ENCODE results near the gene MGAT3.

DNA sequence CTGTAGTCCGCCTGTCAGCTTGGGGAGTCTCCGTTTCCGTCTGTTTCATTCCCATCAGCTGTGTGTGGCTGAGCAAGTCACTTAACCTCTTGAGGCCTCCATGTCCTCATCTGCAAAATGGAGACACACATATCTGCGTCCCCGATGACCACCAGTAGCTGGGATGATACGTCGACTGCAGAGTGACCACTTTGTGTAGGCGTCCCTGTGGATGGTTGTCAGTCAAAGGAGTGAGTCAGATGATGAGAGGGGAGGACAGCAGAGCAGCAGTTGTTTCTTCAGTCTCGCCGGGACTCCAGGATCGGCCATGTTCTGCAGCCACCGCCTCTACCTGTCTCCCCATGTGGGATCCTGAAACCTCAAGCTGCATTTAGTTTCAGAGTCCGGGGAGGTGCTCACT is 19.9 kb downstream of the MGAT3 start:
- no peak for TF ChIP-seq ZNF274 (IDR thresholded peaks at IDR 0.05; ENCODE audit: low read depth, low read length)
- TF ChIP-seq YY1 (IDR thresholded peaks at IDR 0.05; ENCODE audit: insufficient read depth, insufficient read length) = no peak

Data from NT2/D1 (cell line).